Stomach (tissue), 9 donors: ENCODE measurements around the gene OR6N2. TPM values are rescaled to one million over a fixed set of nuclear protein-coding genes. Genes with fewer than 3 reads are reported as not detected.

Source experiments
- DNase-seq, 2 donors: peaks; one replicate each; pipeline versions ENCODE4 v3.0.0 to v3.0.0-alpha.2; 2013 to 2019
- H3K27ac ChIP-seq, 5 donors: fragments of 200-600 bp in 4 of 5; sonication (generic) in 4 of 5; one replicate each; pipeline ENCODE4 v1.5.1; 2013 to 2019; ENCODE audit warnings: mild to moderate bottlenecking in 1 of 5, moderate library complexity in 1 of 5
- H3K27me3 ChIP-seq, 3 donors: fragments of 200-600 bp; sonication (generic); one replicate each; pipeline ENCODE4 v1.5.1; 2017 to 2019; ENCODE audit warnings: mixed run types in 1 of 3
- H3K36me3 ChIP-seq, 4 donors: fragments of 200-600 bp; sonication (generic); 1 replicate in 3 of 4; 2 replicates in 1 of 4; pipeline ENCODE4 v1.5.1; 2016 to 2019
- H3K4me1 ChIP-seq, 4 donors: fragments of 200-600 bp; sonication (generic); one replicate each; pipeline ENCODE4 v1.5.1; 2016 to 2019
- H3K4me3 ChIP-seq, 4 donors: fragments of 200-600 bp; sonication (generic) in 3 of 4; one replicate each; pipeline ENCODE4 v1.5.1; 2016 to 2019; ENCODE audit warnings: mild to moderate bottlenecking in 1 of 4
- H3K9me3 ChIP-seq, 4 donors: fragments of 200-600 bp; sonication (generic); one replicate each; pipeline ENCODE4 v1.5.1; 2016 to 2019
- CTCF ChIP-seq, 7 experiments: fragments of 450-650 bp in 4 of 7; fragments of 200-600 bp in 3 of 7; sonication (generic) in 3 of 7; IDR thresholded peaks; one replicate each; pipeline ENCODE4 v1.5.1; 2016 to 2019; ENCODE audit warnings: antibody characterized with exemption in 7 of 7, control low read depth in 2 of 7, mild to moderate bottlenecking in 1 of 7
- EP300 ChIP-seq: sonication (generic); formaldehyde crosslinking; IDR thresholded peaks from one replicate; pipeline ENCODE4 v1.6.1; 2017; ENCODE audit warnings: antibody characterized with exemption
- POLR2A ChIP-seq, 4 donors: fragments of 450-650 bp; IDR thresholded peaks; one replicate each; pipeline ENCODE4 v1.6.1; 2016; ENCODE audit warnings: antibody characterized with exemption in 4 of 4, control low read depth in 2 of 4, mild to moderate bottlenecking in 1 of 4, moderate library complexity in 1 of 4
- POLR2AphosphoS5 ChIP-seq, 3 donors: sonication (generic); formaldehyde crosslinking; IDR thresholded peaks; one replicate each; pipeline ENCODE4 v1.6.1; 2016; ENCODE audit warnings: antibody characterized with exemption in 3 of 3
- WGBS, 5 donors: extraction: QIAGEN DNeasy Blood & Tissue Kit in 3 of 5; methylation state at CpG; one replicate each; pipeline versions ENCODE4 v1.1.5 to v1.1.7; 2013 to 2018; 5-methylcytosine and 5-hydroxymethylcytosine counted together
- intact Hi-C: fragments of 100-400 bp; cut with DNase I; formaldehyde crosslinking; loops from one replicate; pipeline ENCODE4 v1.15.1; 2023; ENCODE audit warnings: low total_unique reads
- polyA plus RNA-seq, 3 donors: library from polyadenylated mRNA; stranded (reverse); fragments of 200-250 nt; gene quantifications; one replicate each; pipeline ENCODE4 v1.2.3, GENCODE V29; 2013
- total RNA-seq, 5 donors: library from RNA; depleted of rRNA; stranded (reverse); fragments of >200 nt; gene quantifications; one replicate each; pipeline versions ENCODE4 v1.1.0 to v1.2.3, GENCODE V29; 2014 to 2016
- donor health status: healthy with polysubstance abuse.
- donor health status: Bipolar disorder and iron deficiency.
- donor health status: healthy.

The OR6N2 gene
- total and polyA plus RNA-seq, 8 donors: not detected

DNA sequence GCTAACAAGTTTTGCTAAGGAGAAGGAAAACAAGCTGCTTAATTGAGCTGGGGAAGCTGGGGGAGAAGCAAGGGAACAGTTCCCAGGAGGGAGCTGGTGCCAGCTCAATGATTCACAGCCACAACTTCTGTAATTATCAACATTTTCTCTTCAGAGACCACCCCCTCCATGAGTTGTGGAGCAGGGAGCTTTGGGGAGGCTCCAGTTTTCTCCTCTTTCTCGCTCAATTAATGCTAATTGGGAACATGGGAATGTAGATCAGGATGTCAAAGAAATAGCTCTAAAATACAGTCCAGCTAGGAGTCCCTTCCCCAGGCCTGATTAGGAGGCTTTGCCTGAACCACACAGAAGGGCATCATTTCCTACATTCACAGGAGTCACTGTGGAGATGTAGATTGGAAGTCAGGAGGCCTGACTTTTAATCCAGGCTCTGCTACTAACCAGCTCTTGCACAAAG, 38.0 kb upstream of the OR6N2 start:
- Histone ChIP-seq H3K27me3 (no peaks in the 10 kb centered on the region), H3K27ac (peak overlapping the region in 2 of 5 donors; percentile 46 to 61), H3K36me3 (no peaks in the 10 kb centered on the region), H3K9me3 (no peaks in the 10 kb centered on the region), H3K4me3 (no peak overlapping the region), H3K4me1 (no peaks in the 10 kb centered on the region)
- DNase-seq: no peak
- no peak for TF ChIP-seq EP300
- no peak for TF ChIP-seq POLR2A (IDR thresholded peaks at IDR 0.05)
- TF ChIP-seq POLR2AphosphoS5 (IDR thresholded peaks at IDR 0.05): no peak
- no peak for TF ChIP-seq CTCF (IDR thresholded peaks at IDR 0.05)
- 60 to 83% (median 74%) methylated on average over 1 of the region's 1 CpG for WGBS, 5 donors
- intact Hi-C loops: no loop called here

GRCh38 chr1:158818560-158818959, 37.6 kb upstream of the OR6N2 start:
- DNase-seq: no peak
- no peaks in the 10 kb centered on the region for H3K36me3 ChIP-seq
- no peaks in the 10 kb centered on the region for H3K27me3 ChIP-seq
- no peaks in the 10 kb centered on the region for H3K9me3 ChIP-seq
- H3K4me3 ChIP-seq: no peak overlapping the region
- H3K27ac ChIP-seq: peak overlapping the region in 2 of 5 donors; percentile 46 to 61
- H3K4me1 ChIP-seq: no peaks in the 10 kb centered on the region
- 76 to 89% (median 78%) methylated on average over 1 of the region's 1 CpG for WGBS, 5 donors
- no peak for TF ChIP-seq CTCF (IDR thresholded peaks at IDR 0.05)
- no peak for TF ChIP-seq EP300
- TF ChIP-seq POLR2A (IDR thresholded peaks at IDR 0.05): no peak
- TF ChIP-seq POLR2AphosphoS5 (IDR thresholded peaks at IDR 0.05): no peak
- intact Hi-C loops: no loop called here

GRCh38 chr1:158814970-158815369, 34.0 kb upstream of the OR6N2 start:
- DNase-seq: no peak
- Histone ChIP-seq H3K27me3 (no peaks in the 10 kb centered on the region), H3K4me3 (no peak overlapping the region), H3K36me3 (no peaks in the 10 kb centered on the region), H3K27ac (no peak overlapping the region), H3K9me3 (no peaks in the 10 kb centered on the region), H3K4me1 (no peaks in the 10 kb centered on the region)
- 2 to 84% (median 81%) methylated on average over 1 of the region's 1 CpG for WGBS, 5 donors
- no peak for TF ChIP-seq CTCF (IDR thresholded peaks at IDR 0.05)
- no peak for TF ChIP-seq EP300
- no peak for TF ChIP-seq POLR2AphosphoS5 (IDR thresholded peaks at IDR 0.05)
- TF ChIP-seq POLR2A (IDR thresholded peaks at IDR 0.05): no peak
- intact Hi-C loops: no loop called here

- TF ChIP-seq POLR2A (IDR thresholded peaks at IDR 0.05) (no peak), CTCF (IDR thresholded peaks at IDR 0.05) (no peak), POLR2AphosphoS5 (IDR thresholded peaks at IDR 0.05) (no peak), EP300 (no peak)
- WGBS, 5 donors: 31 to 57% (median 40%) methylated on average over 3 of the region's 3 CpGs
- Histone ChIP-seq H3K36me3 (no peaks in the 10 kb centered on the region), H3K4me3 (no peak overlapping the region), H3K27ac (no peak overlapping the region), H3K9me3 (no peaks in the 10 kb centered on the region), H3K4me1 (no peaks in the 10 kb centered on the region), H3K27me3 (no peaks in the 10 kb centered on the region)
- intact Hi-C loops: no loop called here
- no peak for DNase-seq
Measured at GRCh38 chr1:158813164-158813563, 32.2 kb upstream of the OR6N2 start.
